ENCODE measurements around the gene TTC9C.
"Not testable (repeated sequence)": the region's sequence is repeated elsewhere in the genome, so short reads cannot be mapped to it uniquely, and the experiment has no call there.

Gene TTC9C

GRCh38 chr11:62721994-62722393 is 6.3 kb upstream of the TTC9C start:
- Mint-ChIP-seq H3K4me1 (peaks cover 27% of the 10 kb centered on the region), H3K4me3 (no peak overlapping the region), H3K27me3 (no peaks in the 10 kb centered on the region), H3K9me3 (no peaks in the 10 kb centered on the region), H3K36me3 (peaks cover 72% of the 10 kb centered on the region), H3K27ac (no peak overlapping the region)
- ATAC-seq = no peak

- H3K4me3 Mint-ChIP-seq = peak overlapping the region; percentile 92
- H3K9me3 Mint-ChIP-seq = no peaks in the 10 kb centered on the region
- peaks cover 27% of the 10 kb centered on the region for H3K4me1 Mint-ChIP-seq
- no peaks in the 10 kb centered on the region for H3K27me3 Mint-ChIP-seq
- no peak for ATAC-seq
- H3K36me3 Mint-ChIP-seq = peaks cover 59% of the 10 kb centered on the region
- H3K27ac Mint-ChIP-seq = peak overlapping the region; percentile 12
These were observed 4.1 kb upstream of the TTC9C start for GRCh38 chr11:62724171-62724570.

- Mint-ChIP-seq H3K9me3 (no peaks in the 10 kb centered on the region), H3K27ac (peak overlapping the region; percentile 95), H3K27me3 (no peaks in the 10 kb centered on the region), H3K4me1 (peaks cover 37% of the 10 kb centered on the region), H3K4me3 (peak overlapping the region; percentile 92), H3K36me3 (peaks cover 49% of the 10 kb centered on the region)
- no peak for ATAC-seq
These were observed 2.6 kb upstream of the TTC9C start for GRCh38 chr11:62725646-62726045.

GRCh38 chr11:62726156-62726914 is 2.0 kb upstream of the TTC9C start:
- H3K4me3 Mint-ChIP-seq = peak overlapping the region; percentile 92
- H3K36me3 Mint-ChIP-seq = peaks cover 46% of the 10 kb centered on the region
- H3K27me3 Mint-ChIP-seq = no peaks in the 10 kb centered on the region
- ATAC-seq = no peak
- peaks cover 42% of the 10 kb centered on the region for H3K4me1 Mint-ChIP-seq
- H3K9me3 Mint-ChIP-seq = no peaks in the 10 kb centered on the region
- peak overlapping the region; percentile 95 for H3K27ac Mint-ChIP-seq

GRCh38 chr11:62726915-62727164 is 1.4 kb upstream of the TTC9C start:
- Mint-ChIP-seq H3K4me1 (peaks cover 45% of the 10 kb centered on the region), H3K4me3 (peak overlapping the region; percentile 92), H3K27ac (peak overlapping the region; percentile 95), H3K9me3 (no peaks in the 10 kb centered on the region), H3K36me3 (peaks cover 44% of the 10 kb centered on the region), H3K27me3 (no peaks in the 10 kb centered on the region)
- ATAC-seq = peak; percentile 2

GRCh38 chr11:62727165-62727871 is 968 bp upstream of the TTC9C start, which contains the start of gene HNRNPUL2:
Gene HNRNPUL2, minus strand, starts transcription at chr11:62727457. Its CDS starts 301 bp downstream, at chr11:62727156.
- no peaks in the 10 kb centered on the region for H3K27me3 Mint-ChIP-seq
- no peaks in the 10 kb centered on the region for H3K9me3 Mint-ChIP-seq
- peaks cover 39% of the 10 kb centered on the region for H3K36me3 Mint-ChIP-seq
- peak within 1 kb of the TSS; percentile 92 for H3K4me3 Mint-ChIP-seq
- peak within 1 kb of the TSS; percentile 95 for H3K27ac Mint-ChIP-seq
- peaks cover 45% of the 10 kb centered on the region for H3K4me1 Mint-ChIP-seq
- peak; percentile 91 for ATAC-seq

GRCh38 chr11:62727872-62728170 is 465 bp upstream of the TTC9C start:
- peak; percentile 83 for ATAC-seq
- Mint-ChIP-seq H3K27me3 (no peaks in the 10 kb centered on the region), H3K36me3 (peaks cover 35% of the 10 kb centered on the region), H3K4me3 (peak overlapping the region; percentile 92), H3K9me3 (no peaks in the 10 kb centered on the region), H3K27ac (peak overlapping the region; percentile 95), H3K4me1 (peaks cover 45% of the 10 kb centered on the region)

- ATAC-seq, H3K9me3 Mint-ChIP-seq, H3K27me3 Mint-ChIP-seq: not testable (repeated sequence)
- H3K4me3 Mint-ChIP-seq = peak overlapping the region; percentile 82
- H3K36me3 Mint-ChIP-seq = peaks cover 29% of the 10 kb centered on the region
- H3K27ac Mint-ChIP-seq = peak overlapping the region; percentile 95
- peaks cover 30% of the 10 kb centered on the region for H3K4me1 Mint-ChIP-seq
These were observed 1.8 kb downstream of the TTC9C start for GRCh38 chr11:62730076-62730475.

GRCh38 chr11:62732830-62733229 is 4.5 kb downstream of the TTC9C start:
- H3K4me3 Mint-ChIP-seq = no peak overlapping the region
- H3K27me3 Mint-ChIP-seq = no peaks in the 10 kb centered on the region
- peaks cover 18% of the 10 kb centered on the region for H3K4me1 Mint-ChIP-seq
- ATAC-seq = no peak
- H3K27ac Mint-ChIP-seq = no peak overlapping the region
- no peaks in the 10 kb centered on the region for H3K9me3 Mint-ChIP-seq
- H3K36me3 Mint-ChIP-seq = peaks cover 20% of the 10 kb centered on the region

- H3K4me1 Mint-ChIP-seq = no peaks in the 10 kb centered on the region
- H3K4me3 Mint-ChIP-seq = no peak overlapping the region
- H3K27ac Mint-ChIP-seq = no peak overlapping the region
- ATAC-seq = no peak
- peaks cover 40% of the 10 kb centered on the region for H3K36me3 Mint-ChIP-seq
- no peaks in the 10 kb centered on the region for H3K9me3 Mint-ChIP-seq
- H3K27me3 Mint-ChIP-seq = no peaks in the 10 kb centered on the region
These were observed 8.9 kb downstream of the TTC9C start for GRCh38 chr11:62737196-62737595.

- Mint-ChIP-seq H3K27me3 (no peaks in the 10 kb centered on the region), H3K4me3 (no peak overlapping the region), H3K4me1 (peaks cover 18% of the 10 kb centered on the region), H3K36me3 (peaks cover 7% of the 10 kb centered on the region), H3K27ac (no peak overlapping the region), H3K9me3 (no peaks in the 10 kb centered on the region)
- ATAC-seq = no peak
These were observed 19.3 kb downstream of the TTC9C start for GRCh38 chr11:62747475-62748160.

- H3K27ac Mint-ChIP-seq, ATAC-seq, H3K27me3 Mint-ChIP-seq, H3K4me3 Mint-ChIP-seq, H3K9me3 Mint-ChIP-seq, H3K36me3 Mint-ChIP-seq: not testable (repeated sequence)
- H3K4me1 Mint-ChIP-seq = peaks cover 28% of the 10 kb centered on the region
These were observed 21.6 kb downstream of the TTC9C start for GRCh38 chr11:62749931-62750330.

- Mint-ChIP-seq H3K4me3 (no peak overlapping the region), H3K9me3 (no peaks in the 10 kb centered on the region), H3K4me1 (peaks cover 28% of the 10 kb centered on the region), H3K36me3 (peaks cover 7% of the 10 kb centered on the region), H3K27me3 (no peaks in the 10 kb centered on the region), H3K27ac (peak overlapping the region; percentile 79)
- ATAC-seq = no peak
These were observed 24.0 kb downstream of the TTC9C start for GRCh38 chr11:62752177-62752785.

- Mint-ChIP-seq H3K4me1 (peaks cover 28% of the 10 kb centered on the region), H3K27me3 (no peaks in the 10 kb centered on the region), H3K36me3 (peaks cover 7% of the 10 kb centered on the region), H3K27ac (peak overlapping the region; percentile 79), H3K4me3 (peak overlapping the region; percentile 88), H3K9me3 (no peaks in the 10 kb centered on the region)
- ATAC-seq = no peak
These were observed 24.9 kb downstream of the TTC9C start for GRCh38 chr11:62752994-62753735.

Measured in stimulated activated memory B cell treated with anti-CD40 and anti-IgM and Interleukin-4, amounts not matched to agents 10 μg/mL and 1 μg/mL and 100 μg/mL, for 72 hours (primary cell).